CD4-positive, alpha-beta T cell (primary cell): ENCODE data around the gene KRTAP10-8. TPM values are rescaled to one million over a fixed set of nuclear protein-coding genes. Genes with fewer than 3 reads are reported as not detected.

Experiments
- ATAC-seq: fragments of 200-7000 bp; cut with Tn5 transposase; one replicate; pipeline ENCODE4 v1.10.0; 2022; ENCODE audit warnings: mild to moderate bottlenecking; ENCODE audit not compliant: poor library complexity
- CTCF ChIA-PET: fragments of 350-600 bp; sonication (Branson Sonifier 250); formaldehyde crosslinking; loops from one replicate; lab custom pipeline; 2021; ENCODE audit warnings: antibody characterized with exemption, inconsistent platforms; lab: Charles Lee
- POLR2A ChIA-PET: fragments of 350-600 bp; sonication (Branson Sonifier 250); formaldehyde crosslinking; loops from one replicate; lab custom pipeline; 2021; ENCODE audit warnings: antibody characterized with exemption, inconsistent platforms; lab: Charles Lee
- DNase-seq, 14 experiments: peaks; one replicate each; pipeline ENCODE4 v3.0.0-alpha.2; 2013 to 2020; ENCODE audit warnings: mixed read lengths in 2 of 14
- H3K27ac ChIP-seq, 2 donors: one replicate each; pipeline versions ENCODE4 v1.5.1 to v1.7.0; 2013; ENCODE audit warnings: low read length in 2 of 2, low read depth in 1 of 2, mild to moderate bottlenecking in 1 of 2
- H3K27me3 ChIP-seq, 2 experiments: 1 replicate in 1 of 2; 2 replicates in 1 of 2; pipeline versions ENCODE4 v1.6.1 to v1.7.0; 2013; ENCODE audit warnings: low read length in 2 of 2, control low read depth in 1 of 2, mild to moderate bottlenecking in 1 of 2, moderate library complexity in 1 of 2; ENCODE audit not compliant: insufficient read depth in 2 of 2, control insufficient read depth in 1 of 2
- H3K36me3 ChIP-seq: one replicate; pipeline ENCODE4 v1.6.1; 2013; ENCODE audit warnings: low read length, control low read depth; ENCODE audit not compliant: insufficient read depth
- H3K4me1 ChIP-seq: one replicate; pipeline ENCODE4 v1.6.1; 2013; ENCODE audit warnings: low read length, control low read depth; ENCODE audit not compliant: insufficient read depth
- H3K4me3 ChIP-seq: one replicate; pipeline ENCODE4 v1.5.1; 2013; ENCODE audit warnings: mild to moderate bottlenecking, low read length, moderate library complexity
- H3K9me3 ChIP-seq, 2 experiments: 1 replicate in 1 of 2; 2 replicates in 1 of 2; pipeline versions ENCODE4 v1.6.1 to v1.7.0; 2013; ENCODE audit warnings: low read length in 2 of 2, mild to moderate bottlenecking in 2 of 2, control low read depth in 1 of 2, moderate library complexity in 1 of 2; ENCODE audit not compliant: control insufficient read depth in 1 of 2, insufficient read depth in 1 of 2
- H3K27ac Mint-ChIP-seq: one replicate; pipeline ENCODE4 v1.8.0; 2020; ENCODE audit warnings: mixed read lengths
- H3K27me3 Mint-ChIP-seq: one replicate; pipeline ENCODE4 v1.8.0; 2021; ENCODE audit warnings: mixed read lengths
- H3K36me3 Mint-ChIP-seq: one replicate; pipeline ENCODE4 v1.8.0; 2021; ENCODE audit warnings: low read depth, mixed read lengths
- H3K4me1 Mint-ChIP-seq: one replicate; pipeline ENCODE4 v1.8.0; 2021; ENCODE audit warnings: low read depth, mixed read lengths
- H3K4me3 Mint-ChIP-seq: one replicate; pipeline ENCODE4 v1.8.0; 2020; ENCODE audit warnings: mild to moderate bottlenecking, mixed read lengths
- H3K9me3 Mint-ChIP-seq: one replicate; pipeline ENCODE4 v1.8.0; 2020; ENCODE audit warnings: mixed read lengths
- CTCF ChIP-seq: fragments of 200-600 bp; IDR thresholded peaks from one replicate; pipeline ENCODE4 v1.8.0; 2022; ENCODE audit warnings: antibody characterized with exemption, mild to moderate bottlenecking
- intact Hi-C, 2 experiments: fragments of 100-400 bp; cut with DNase I in 1 of 2; cut with micrococcal nuclease in 1 of 2; formaldehyde crosslinking; loops; one replicate each; pipeline versions ENCODE4 v1.15.1 to v1.9.0; 2023 to 2025; cut with DNase I, micrococcal nuclease
- total RNA-seq, 174 experiments: library from RNA in 2 of 174; stranded (reverse) in 2 of 174; gene quantifications; one replicate each; pipeline ENCODE4 v1.2.3 and lab custom pipeline; 2021 to 2026

Gene KRTAP10-8
- total RNA-seq, 2 experiments from 2014 or later: not detected

GRCh38 chr21:44615911-44616590, 4.2 kb downstream of the KRTAP10-8 start:
- Mint-ChIP-seq H3K36me3 (peaks cover 24% of the 10 kb centered on the region), H3K4me1 (peaks cover 52% of the 10 kb centered on the region), H3K27me3 (no peaks in the 10 kb centered on the region), H3K9me3 (peaks cover 16% of the 10 kb centered on the region), H3K27ac (peak overlapping the region; percentile 14), H3K4me3 (peak overlapping the region; percentile 25)
- intact Hi-C loops: loop anchor here (5.0 to 10.0 kb wide), 3 partner anchors 36 to 106 kb away; partner anchors contain the start of genes KRTAP10-1 (in 1 of the 2) and KRTAP12-4 (in 1 of the 2)
- Histone ChIP-seq H3K4me1 (peaks cover 42% of the 10 kb centered on the region), H3K9me3 (peaks cover 15 to 17% of the 10 kb centered on the region in 2 experiments), H3K4me3 (no peak overlapping the region), H3K27ac (no peak overlapping the region), H3K36me3 (no peaks in the 10 kb centered on the region), H3K27me3 (no peaks in the 10 kb centered on the region)
- ATAC-seq (no peak), DNase-seq (no peak)
- POLR2A ChIA-PET: interaction anchor here (1.4 kb wide), 1 partner anchor 42 kb away, joined by 3 read pairs; the partner anchor contains the start of gene KRTAP12-3
- no peak for TF ChIP-seq CTCF
- CTCF ChIA-PET: no interaction called here

DNA sequence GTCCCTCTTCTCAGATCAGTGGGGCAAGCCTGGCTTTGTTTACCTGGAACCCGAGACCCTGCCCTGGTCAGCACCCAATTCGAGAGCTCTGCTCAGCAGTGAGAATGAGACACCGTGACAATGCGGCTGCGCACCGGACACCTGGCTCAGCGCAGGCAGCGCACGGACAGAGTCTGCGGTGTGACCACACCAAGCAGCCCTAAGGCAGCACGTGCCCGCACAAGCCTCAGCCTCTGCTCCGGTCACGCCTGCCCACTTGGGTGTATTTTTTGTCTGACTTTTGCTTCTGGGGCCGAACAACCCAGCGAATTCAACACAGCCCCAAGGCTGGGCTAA, 4.7 kb downstream of the KRTAP10-8 start:
- H3K27ac Mint-ChIP-seq: no peak overlapping the region
- ATAC-seq: no peak
- Histone ChIP-seq H3K27ac (no peak overlapping the region), H3K4me3 (no peak overlapping the region), H3K36me3 (no peaks in the 10 kb centered on the region), H3K4me1 (peaks cover 42% of the 10 kb centered on the region), H3K9me3 (peaks cover 13 to 16% of the 10 kb centered on the region in 2 experiments), H3K27me3 (no peaks in the 10 kb centered on the region)
- intact Hi-C loops: loop anchor here (5.0 to 10.0 kb wide), 3 partner anchors 36 to 106 kb away; partner anchors contain the start of genes KRTAP10-1 (in 1 of the 2) and KRTAP12-4 (in 1 of the 2)
- TF ChIP-seq CTCF: no peak
- H3K4me3 Mint-ChIP-seq: peak overlapping the region; percentile 25
- H3K9me3 Mint-ChIP-seq: peaks cover 16% of the 10 kb centered on the region
- ChIA-PET POLR2A (interaction anchor here (1.4 kb wide), 1 partner anchor 41 kb away, joined by 3 read pairs; the partner anchor contains the start of gene KRTAP12-3), CTCF (no interaction called here)
- H3K36me3 Mint-ChIP-seq: peaks cover 28% of the 10 kb centered on the region
- peaks cover 52% of the 10 kb centered on the region for H3K4me1 Mint-ChIP-seq
- H3K27me3 Mint-ChIP-seq: no peaks in the 10 kb centered on the region
- DNase-seq: no peak

- ATAC-seq: no peak
- peak overlapping the region; percentile 88 for H3K27ac Mint-ChIP-seq
Measured at GRCh38 chr21:44617071-44617501, 5.2 kb downstream of the KRTAP10-8 start.

More at GRCh38 chr21:44617071-44617501, 5.2 kb downstream of the KRTAP10-8 start:
- Mint-ChIP-seq H3K36me3 (peaks cover 33% of the 10 kb centered on the region), H3K9me3 (peaks cover 20% of the 10 kb centered on the region), H3K4me3 (no peak overlapping the region), H3K27me3 (no peaks in the 10 kb centered on the region), H3K4me1 (peaks cover 52% of the 10 kb centered on the region)
- ChIA-PET CTCF (no interaction called here), POLR2A (interaction anchor here (1.4 kb wide), 1 partner anchor 41 kb away, joined by 3 read pairs; the partner anchor contains the start of gene KRTAP12-3)
- Histone ChIP-seq H3K4me3 (no peak overlapping the region), H3K27me3 (no peaks in the 10 kb centered on the region), H3K27ac (no peak overlapping the region), H3K9me3 (peaks cover 10 to 11% of the 10 kb centered on the region in 2 experiments), H3K4me1 (peaks cover 42% of the 10 kb centered on the region), H3K36me3 (no peaks in the 10 kb centered on the region)
- intact Hi-C loops: loop anchor here (5.0 to 10.0 kb wide), 3 partner anchors 35 to 105 kb away; partner anchors contain the start of genes KRTAP10-1 (in 1 of the 2) and KRTAP12-4 (in 1 of the 2)
- no peak for TF ChIP-seq CTCF
- no peak for DNase-seq
